HG03139 (cell line): ENCODE results near the gene PIP5K1C.
"Not testable (repeated sequence)": the region's sequence is repeated elsewhere in the genome, so short reads cannot be mapped to it uniquely, and the experiment has no call there.

Source experiments
- ATAC-seq: cut with Tn5 transposase; IDR thresholded peaks from one replicate; pipeline ENCODE4 v1.9.1; 2021; ENCODE audit not compliant: unreplicated experiment

Gene PIP5K1C

DNA sequence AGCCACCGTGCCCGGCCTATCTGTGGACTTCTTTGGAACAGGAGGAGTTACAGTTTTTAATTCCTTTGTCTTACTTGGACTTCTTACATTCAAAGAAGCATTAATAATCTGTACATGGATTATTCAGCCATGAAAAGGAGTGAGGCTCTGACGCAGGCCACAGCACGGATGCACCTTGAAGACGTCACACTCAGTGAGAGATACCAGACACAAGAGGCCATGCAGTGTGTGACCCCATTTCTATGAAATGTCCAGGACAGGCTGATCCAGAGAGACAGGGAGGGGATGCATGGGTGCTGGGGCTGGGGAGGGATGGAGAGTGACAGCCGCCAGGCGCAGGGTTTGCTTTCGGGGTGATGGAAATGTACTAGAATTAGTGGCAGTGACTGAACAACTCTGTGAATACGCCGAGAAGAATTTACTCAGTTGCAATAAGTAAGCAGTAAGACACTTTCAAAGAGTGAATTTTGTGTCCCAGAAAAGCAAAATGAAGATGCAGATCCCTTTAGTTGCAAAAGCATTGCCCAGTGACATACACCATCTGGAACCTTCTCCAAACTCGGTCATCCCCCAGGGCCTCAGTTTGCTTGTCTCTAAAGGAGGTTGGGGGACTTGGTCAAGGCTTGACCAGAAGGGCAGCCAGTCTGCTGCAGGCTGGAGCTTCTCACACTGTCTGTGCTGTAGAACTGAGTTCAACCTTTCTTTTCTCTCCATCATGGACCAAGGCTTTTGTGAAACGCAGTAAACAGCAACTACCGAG lies 25.3 kb downstream of the PIP5K1C start:
- no peak for ATAC-seq

GRCh38 chr19:3673506-3674439 lies 26.5 kb downstream of the PIP5K1C start:
- ATAC-seq = no peak

DNA sequence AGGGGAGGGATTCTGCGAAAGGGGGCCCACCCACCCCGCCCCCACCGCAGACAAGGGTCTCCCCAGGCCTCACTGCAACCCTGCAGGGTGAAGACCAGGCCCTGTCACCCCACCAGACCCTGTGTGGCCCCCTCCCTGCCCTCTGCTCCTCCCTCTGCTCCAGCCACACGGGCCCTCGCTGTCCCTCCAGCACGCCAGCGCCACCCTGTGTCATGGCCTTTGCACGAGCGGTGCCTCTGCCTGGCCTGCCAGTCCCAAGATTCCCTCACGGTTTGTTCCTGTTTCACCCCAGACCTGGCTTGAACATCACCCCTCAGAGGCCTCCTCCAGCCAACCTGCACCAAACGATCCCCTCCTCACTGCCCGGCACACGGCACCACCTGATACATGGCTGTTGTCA lies 27.3 kb downstream of the PIP5K1C start:
- no peak for ATAC-seq

GRCh38 chr19:3672575-3672948 lies 27.7 kb downstream of the PIP5K1C start:
- no peak for ATAC-seq

DNA sequence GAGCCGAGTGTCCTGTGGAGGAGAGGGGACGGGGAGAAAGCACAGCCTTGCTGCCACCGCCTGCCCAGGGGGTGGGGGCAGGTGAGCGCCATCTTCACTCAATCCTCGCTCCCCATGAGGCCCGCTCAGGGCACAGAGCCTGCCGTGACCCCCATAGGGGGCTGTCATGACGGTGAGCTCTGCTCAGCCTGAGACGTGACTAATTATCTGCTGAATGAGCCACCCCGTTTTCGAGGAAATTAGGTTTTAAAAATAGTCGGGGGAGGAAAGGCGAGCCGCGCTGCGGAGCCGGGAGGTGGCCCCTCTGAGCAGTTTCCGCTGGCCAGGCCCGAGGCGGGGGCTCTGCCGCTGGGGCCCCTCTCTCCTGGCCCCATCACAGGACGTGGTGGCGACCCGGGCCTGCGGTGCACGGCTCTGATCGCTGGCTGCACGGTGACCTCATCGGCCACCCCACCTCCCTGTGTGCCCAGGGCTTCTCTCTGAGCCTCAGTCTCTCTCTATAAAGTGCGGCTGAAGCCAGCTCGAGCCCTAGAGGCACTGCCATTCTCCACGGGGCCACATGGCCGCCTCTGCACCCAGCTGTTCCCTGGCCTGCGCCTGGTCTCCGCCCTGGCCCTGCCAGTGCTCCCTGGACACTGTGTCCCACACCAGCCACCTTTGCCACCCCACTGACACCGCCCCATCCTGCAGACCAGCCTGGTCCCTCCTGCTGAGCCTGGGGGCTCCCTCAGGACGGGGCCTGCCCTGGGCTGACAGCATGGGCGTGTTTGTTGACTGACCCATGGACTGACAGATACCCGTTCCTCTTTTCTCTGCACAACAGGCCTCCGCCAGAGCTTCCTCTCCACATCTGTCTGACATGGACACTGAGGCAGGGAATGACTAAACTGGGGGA lies 28.3 kb downstream of the PIP5K1C start:
- no peak for ATAC-seq

- ATAC-seq = no peak
Measured at GRCh38 chr19:3670796-3671679, 29.2 kb downstream of the PIP5K1C start.

DNA sequence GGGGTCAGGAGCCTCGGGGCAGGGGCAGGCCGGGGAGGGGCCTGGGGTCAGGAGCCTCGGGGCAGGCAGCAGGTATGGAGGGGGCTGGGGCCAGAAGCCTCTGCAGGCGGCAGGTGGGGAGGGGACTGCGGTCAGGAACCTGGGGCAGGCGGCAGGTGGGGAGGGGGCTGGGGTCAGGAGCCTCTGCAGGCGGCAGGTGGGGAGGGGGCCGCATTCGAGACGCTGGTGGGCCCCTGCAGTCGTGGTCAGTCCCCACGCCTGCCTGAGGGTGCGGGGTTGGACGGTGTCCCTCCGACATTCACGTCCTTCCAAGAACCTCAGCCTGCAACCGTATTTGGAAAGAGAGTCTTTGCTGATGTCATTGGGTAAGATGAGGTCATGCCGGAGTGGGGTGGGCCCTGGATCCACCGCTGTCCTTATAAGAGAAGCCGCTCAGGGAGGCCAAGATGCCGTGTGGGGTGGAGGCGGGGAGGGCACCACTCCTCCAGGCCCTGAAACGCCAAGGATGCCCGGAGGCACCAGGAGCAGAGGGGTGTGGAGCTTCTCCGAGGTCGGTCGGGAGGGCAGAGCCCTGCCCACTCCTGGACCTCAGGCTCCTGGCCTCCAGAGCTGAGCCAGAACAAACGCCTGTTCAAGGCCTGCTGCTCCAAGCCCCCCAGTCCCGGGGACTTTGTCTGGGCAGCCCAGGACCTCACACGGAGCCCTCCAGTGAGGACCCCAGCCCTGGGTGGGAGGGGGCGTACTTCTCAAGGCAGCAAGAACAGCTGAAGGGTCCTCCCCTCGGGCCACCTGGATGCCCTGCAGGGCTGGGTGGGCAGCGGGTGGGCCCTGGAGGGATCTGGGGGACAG lies 30.1 kb downstream of the PIP5K1C start:
- no peak for ATAC-seq

- no peak for ATAC-seq
Measured at GRCh38 chr19:3669082-3669946, 31.0 kb downstream of the PIP5K1C start.

DNA sequence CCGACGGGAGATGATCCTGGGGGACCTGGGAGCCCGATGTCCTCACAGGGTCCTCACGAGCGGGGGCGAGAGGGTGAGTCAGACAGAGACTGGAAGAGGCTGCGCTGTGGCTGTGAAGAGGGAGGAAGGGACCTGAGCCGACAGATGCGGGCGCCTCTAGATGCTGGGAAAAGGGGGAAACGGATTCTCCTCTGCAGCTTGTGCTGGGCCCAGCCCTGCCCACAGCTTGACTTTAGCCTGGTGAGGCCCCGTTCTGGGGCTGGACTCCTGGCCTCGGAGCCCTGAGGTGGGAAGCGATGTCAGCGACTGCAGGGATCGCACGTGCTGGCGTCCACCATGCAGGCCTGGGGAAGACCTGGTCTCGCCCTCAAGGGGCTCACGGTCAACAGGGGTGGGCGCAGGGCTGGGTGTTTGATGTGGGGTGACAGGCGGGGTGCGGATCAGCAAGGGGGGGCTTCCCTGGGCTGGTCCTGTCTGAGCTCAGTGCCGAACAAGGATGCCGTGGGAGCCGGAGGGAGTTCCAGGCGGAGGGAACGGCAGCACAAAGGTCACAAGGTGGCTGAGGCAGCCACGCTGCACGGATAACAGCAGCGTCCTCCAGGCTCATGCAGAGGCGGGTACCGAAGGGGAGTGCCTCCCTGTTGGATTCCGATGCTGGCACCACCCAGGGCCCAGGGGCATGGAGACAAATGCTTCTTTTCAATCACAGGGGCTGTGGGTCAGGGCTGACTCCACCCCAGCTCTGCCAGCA lies 31.8 kb downstream of the PIP5K1C start:
- ATAC-seq = no peak

- ATAC-seq = no peak
Measured at GRCh38 chr19:3667766-3668165, 32.5 kb downstream of the PIP5K1C start.

DNA sequence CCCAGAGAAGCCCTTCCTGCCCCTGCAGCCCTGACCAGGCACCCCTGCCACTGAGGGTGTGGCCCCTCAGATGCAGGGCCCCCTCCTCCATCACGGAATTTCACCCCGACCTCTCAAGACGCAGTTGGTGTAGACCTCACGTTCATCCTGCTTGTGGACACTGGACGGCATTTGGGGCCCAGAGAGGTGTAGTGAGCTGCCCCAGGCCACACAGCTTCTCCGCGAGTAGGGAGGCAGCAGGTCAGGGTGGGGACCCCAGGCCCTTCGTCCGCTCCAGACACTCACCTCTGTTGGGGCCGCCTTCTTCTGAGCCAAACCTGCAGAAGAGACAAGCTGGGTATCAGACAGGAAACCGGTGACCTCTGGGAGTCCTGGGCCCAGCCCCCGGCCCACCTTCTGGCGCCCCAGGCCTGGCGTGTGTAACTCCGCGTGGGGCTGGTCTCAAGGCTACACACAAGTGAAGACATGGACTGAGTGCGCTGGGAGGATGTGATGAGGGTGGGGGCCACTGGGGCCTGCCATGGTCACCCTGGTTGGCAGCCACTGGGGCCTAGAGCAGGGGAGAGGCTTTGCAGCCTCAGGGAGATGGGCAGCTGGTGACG lies 33.1 kb downstream of the PIP5K1C start:
- no peak for ATAC-seq

DNA sequence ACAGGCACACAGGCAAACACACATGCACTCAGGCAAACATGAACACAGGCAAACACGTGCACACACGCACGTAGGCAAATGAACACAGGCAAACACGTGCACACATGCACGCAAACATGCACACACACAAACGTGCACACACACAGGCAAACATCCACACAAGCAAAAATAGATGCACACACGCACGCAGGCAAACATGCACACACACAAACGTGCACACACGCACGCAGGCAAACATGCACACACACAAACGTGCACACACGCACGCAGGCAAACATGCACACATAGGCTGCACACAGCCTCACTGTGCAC lies 33.8 kb downstream of the PIP5K1C start:
- not testable (repeated sequence) for ATAC-seq

GRCh38 chr19:3665681-3666544 lies 34.4 kb downstream of the PIP5K1C start:
- no peak for ATAC-seq

DNA sequence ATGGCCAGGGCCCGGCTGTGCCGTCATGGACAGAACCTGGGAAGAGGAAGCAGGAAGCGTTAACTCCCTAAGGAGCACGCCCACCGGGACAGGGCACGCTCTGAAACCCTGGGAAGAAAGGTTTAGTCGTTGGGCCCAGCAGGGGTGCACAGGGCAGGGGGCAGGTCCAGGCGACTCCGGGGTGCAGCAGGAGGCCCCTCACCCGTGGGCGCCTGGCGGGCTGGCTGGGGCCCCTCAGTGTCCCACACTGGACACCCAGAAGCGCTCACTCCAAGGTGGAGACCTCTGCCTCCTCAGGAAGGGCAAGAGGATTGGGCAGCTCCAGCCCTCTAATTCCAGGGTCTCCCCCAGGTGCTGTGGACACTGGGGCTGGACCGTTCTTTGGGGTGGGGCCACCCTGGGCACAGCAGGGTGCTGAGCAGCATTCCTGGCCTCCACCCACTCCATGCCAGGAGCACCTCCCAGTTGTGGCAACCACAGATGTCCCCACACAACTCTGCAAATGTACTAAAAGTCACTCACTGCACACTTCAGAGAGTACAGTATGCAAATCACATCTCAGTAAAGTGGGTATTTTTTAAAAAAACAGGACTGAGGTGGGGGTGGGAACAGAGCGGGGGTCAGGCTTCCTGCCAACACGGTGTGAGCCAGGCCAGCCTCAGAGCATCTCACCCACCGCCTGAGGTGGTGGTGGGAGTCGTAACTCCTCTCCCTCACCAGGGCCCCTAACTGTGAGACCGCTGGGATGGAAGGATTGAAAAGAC lies 35.2 kb downstream of the PIP5K1C start:
- ATAC-seq = no peak

GRCh38 chr19:3663838-3664237 lies 36.4 kb downstream of the PIP5K1C start:
- no peak for ATAC-seq
